Progenitor cell of endocrine pancreas (in vitro differentiated cells): ENCODE results near the gene BCL3. TPM values are rescaled to one million over a fixed set of nuclear protein-coding genes. Genes with fewer than 3 reads are reported as not detected.

Experiments used
- DNase-seq: peaks from one replicate; pipeline ENCODE4 v3.0.0; 2021; ENCODE audit warnings: low spot score; ENCODE audit not compliant: unreplicated experiment
- H3K27ac Mint-ChIP-seq: 2 replicates; pipeline ENCODE4 v1.8.0; 2021; ENCODE audit warnings: mild to moderate bottlenecking, moderate library complexity, mixed read lengths
- H3K27me3 Mint-ChIP-seq: 2 replicates; pipeline ENCODE4 v1.8.0; 2021; ENCODE audit warnings: mixed read lengths
- H3K36me3 Mint-ChIP-seq: 2 replicates; pipeline ENCODE4 v1.8.0; 2022; ENCODE audit warnings: mixed read lengths; ENCODE audit not compliant: insufficient read depth
- H3K4me1 Mint-ChIP-seq: 2 replicates; pipeline ENCODE4 v1.8.0; 2021; ENCODE audit warnings: low read depth, mixed read lengths
- H3K4me3 Mint-ChIP-seq: 2 replicates; pipeline ENCODE4 v1.8.0; 2021; ENCODE audit warnings: low read depth, mild to moderate bottlenecking, moderate library complexity, mixed read lengths
- H3K9me3 Mint-ChIP-seq: 2 replicates; pipeline ENCODE4 v1.8.0; 2021; ENCODE audit warnings: low read depth, mixed read lengths
- total RNA-seq: library from RNA; stranded (reverse); gene quantifications from 2 replicates; pipeline ENCODE4 v1.2.1, GENCODE V29; 2021
- TF ChIP-seq, protein P1 (sequence below): fragments of 200-600 bp; sonication (generic); IDR thresholded peaks from one replicate; pipeline ENCODE4 v1.5.0; 2021; ENCODE audit warnings: antibody characterized with exemption, mild to moderate bottlenecking; ENCODE audit not compliant: unreplicated experiment

The BCL3 gene
- total RNA-seq, 1 donor from 2014 or later: 3.8 TPM

GRCh38 chr19:44738603-44739558 is 9.6 kb upstream of the BCL3 start:
- H3K9me3 Mint-ChIP-seq: no peaks in the 10 kb centered on the region
- H3K36me3 Mint-ChIP-seq: no peaks in the 10 kb centered on the region
- no peak overlapping the region for H3K4me3 Mint-ChIP-seq
- H3K27ac Mint-ChIP-seq: no peak overlapping the region
- H3K27me3 Mint-ChIP-seq: peaks cover 25% of the 10 kb centered on the region
- DNase-seq: no peak
- H3K4me1 Mint-ChIP-seq: no peaks in the 10 kb centered on the region
- TF ChIP-seq, protein P1, sequence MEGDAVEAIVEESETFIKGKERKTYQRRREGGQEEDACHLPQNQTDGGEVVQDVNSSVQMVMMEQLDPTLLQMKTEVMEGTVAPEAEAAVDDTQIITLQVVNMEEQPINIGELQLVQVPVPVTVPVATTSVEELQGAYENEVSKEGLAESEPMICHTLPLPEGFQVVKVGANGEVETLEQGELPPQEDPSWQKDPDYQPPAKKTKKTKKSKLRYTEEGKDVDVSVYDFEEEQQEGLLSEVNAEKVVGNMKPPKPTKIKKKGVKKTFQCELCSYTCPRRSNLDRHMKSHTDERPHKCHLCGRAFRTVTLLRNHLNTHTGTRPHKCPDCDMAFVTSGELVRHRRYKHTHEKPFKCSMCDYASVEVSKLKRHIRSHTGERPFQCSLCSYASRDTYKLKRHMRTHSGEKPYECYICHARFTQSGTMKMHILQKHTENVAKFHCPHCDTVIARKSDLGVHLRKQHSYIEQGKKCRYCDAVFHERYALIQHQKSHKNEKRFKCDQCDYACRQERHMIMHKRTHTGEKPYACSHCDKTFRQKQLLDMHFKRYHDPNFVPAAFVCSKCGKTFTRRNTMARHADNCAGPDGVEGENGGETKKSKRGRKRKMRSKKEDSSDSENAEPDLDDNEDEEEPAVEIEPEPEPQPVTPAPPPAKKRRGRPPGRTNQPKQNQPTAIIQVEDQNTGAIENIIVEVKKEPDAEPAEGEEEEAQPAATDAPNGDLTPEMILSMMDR: no peak

GRCh38 chr19:44740351-44740824 is 8.1 kb upstream of the BCL3 start:
- Mint-ChIP-seq H3K36me3 (no peaks in the 10 kb centered on the region), H3K27ac (peak overlapping the region; percentile 5), H3K4me1 (no peaks in the 10 kb centered on the region), H3K9me3 (no peaks in the 10 kb centered on the region), H3K27me3 (peaks cover 27% of the 10 kb centered on the region), H3K4me3 (no peak overlapping the region)
- TF ChIP-seq, protein P1: peak; percentile 13
- no peak for DNase-seq

- Mint-ChIP-seq H3K9me3 (no peaks in the 10 kb centered on the region), H3K4me1 (no peaks in the 10 kb centered on the region), H3K27ac (no peak overlapping the region), H3K27me3 (peaks cover 36% of the 10 kb centered on the region), H3K36me3 (no peaks in the 10 kb centered on the region), H3K4me3 (no peak overlapping the region)
- DNase-seq: no peak
- TF ChIP-seq, protein P1: no peak
Measured at GRCh38 chr19:44741258-44741731, 7.2 kb upstream of the BCL3 start.

- Mint-ChIP-seq H3K4me1 (peaks cover under 1% of the 10 kb centered on the region), H3K9me3 (no peaks in the 10 kb centered on the region), H3K4me3 (no peak overlapping the region), H3K36me3 (no peaks in the 10 kb centered on the region), H3K27me3 (peaks cover 42% of the 10 kb centered on the region), H3K27ac (no peak overlapping the region)
- no peak for DNase-seq
- TF ChIP-seq, protein P1: no peak
Measured at GRCh38 chr19:44741841-44742329, 6.6 kb upstream of the BCL3 start.

- TF ChIP-seq, protein P1: no peak
- no peak for DNase-seq
- H3K27ac Mint-ChIP-seq: peak overlapping the region; percentile 24
- peaks cover 42% of the 10 kb centered on the region for H3K27me3 Mint-ChIP-seq
- H3K4me3 Mint-ChIP-seq: no peak overlapping the region
- no peaks in the 10 kb centered on the region for H3K9me3 Mint-ChIP-seq
- no peaks in the 10 kb centered on the region for H3K36me3 Mint-ChIP-seq
- peaks cover 4% of the 10 kb centered on the region for H3K4me1 Mint-ChIP-seq
Measured at GRCh38 chr19:44742330-44743061, 6.0 kb upstream of the BCL3 start.
